ENCODE measurements around the gene ZIC1.
A peak's percentile ranks its signal among the peaks of the same experiment; 100 is the strongest.

The ZIC1 gene

DNA sequence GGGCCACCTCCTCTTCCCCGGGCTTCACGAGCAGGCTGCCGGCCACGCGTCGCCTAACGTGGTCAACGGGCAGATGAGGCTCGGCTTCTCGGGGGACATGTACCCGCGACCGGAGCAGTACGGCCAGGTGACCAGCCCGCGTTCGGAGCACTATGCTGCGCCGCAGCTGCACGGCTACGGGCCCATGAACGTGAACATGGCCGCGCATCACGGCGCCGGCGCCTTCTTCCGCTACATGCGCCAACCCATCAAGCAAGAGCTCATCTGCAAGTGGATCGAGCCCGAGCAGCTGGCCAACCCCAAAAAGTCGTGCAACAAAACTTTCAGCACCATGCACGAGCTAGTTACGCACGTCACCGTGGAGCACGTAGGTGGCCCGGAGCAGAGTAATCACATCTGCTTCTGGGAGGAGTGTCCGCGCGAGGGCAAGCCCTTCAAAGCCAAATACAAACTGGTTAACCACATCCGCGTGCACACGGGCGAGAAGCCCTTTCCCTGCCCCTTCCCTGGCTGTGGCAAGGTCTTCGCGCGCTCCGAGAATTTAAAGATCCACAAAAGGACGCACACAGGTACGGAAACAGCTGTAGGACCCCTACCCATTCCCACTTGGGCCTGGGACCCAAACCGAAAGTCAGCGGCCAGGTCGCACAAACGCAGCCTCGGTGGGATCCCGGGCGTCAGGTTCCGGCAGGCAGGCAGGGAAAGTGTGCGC, 1.5 kb downstream of the ZIC1 start:
- DNase-seq (ENCODE audit: low read depth), result peak; percentile 2
- no peak overlapping the region for H3K4me3 ChIP-seq (ENCODE audit: low read depth, low read length)
- TF ChIP-seq POLR2A (IDR thresholded peaks at IDR 0.05; ENCODE audit: extremely low read depth, insufficient read length) (no peak), MAX (IDR thresholded peaks at IDR 0.05; ENCODE audit: low read depth, low read length) (no peak), MYC (IDR thresholded peaks at IDR 0.05; ENCODE audit: low read depth, low read length) (no peak), CTCF (IDR thresholded peaks at IDR 0.05; ENCODE audit: low read depth, low read length) (no peak)

DNA sequence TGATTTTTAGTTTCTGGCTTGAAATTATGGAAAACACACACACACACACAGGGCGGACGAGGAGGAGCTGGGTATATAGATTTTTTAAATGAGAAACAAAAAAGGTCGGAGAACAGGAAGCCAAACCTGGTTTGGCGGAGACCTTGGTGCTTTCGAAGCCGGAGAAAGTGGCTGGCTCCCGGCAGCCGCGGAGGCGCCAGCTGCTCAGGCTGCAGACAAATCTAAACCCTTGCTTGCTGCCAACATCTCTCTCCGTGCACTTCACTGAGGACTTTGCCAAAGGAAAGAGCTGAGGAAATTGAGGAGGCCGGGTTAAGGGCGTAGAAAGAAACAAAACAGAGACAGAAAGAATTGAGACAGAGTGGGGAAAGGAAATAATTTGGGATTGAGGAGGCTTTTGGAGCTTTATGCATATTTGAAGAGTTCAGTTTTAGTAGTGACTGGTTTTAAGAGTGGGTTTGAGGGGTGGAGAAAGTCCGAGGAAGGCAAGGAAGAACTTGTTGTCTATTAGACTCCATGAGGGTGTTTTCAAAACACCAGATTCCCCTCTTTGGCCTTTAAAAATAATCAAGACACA, 2.2 kb downstream of the ZIC1 start:
- TF ChIP-seq POLR2A (IDR thresholded peaks at IDR 0.05; ENCODE audit: extremely low read depth, insufficient read length), result no peak
- no peak for TF ChIP-seq MAX (IDR thresholded peaks at IDR 0.05; ENCODE audit: low read depth, low read length)
- TF ChIP-seq MYC (IDR thresholded peaks at IDR 0.05; ENCODE audit: low read depth, low read length), result no peak
- TF ChIP-seq CTCF (IDR thresholded peaks at IDR 0.05; ENCODE audit: low read depth, low read length), result no peak
- H3K4me3 ChIP-seq (ENCODE audit: low read depth, low read length), result no peak overlapping the region
- DNase-seq (ENCODE audit: low read depth), result no peak

DNA sequence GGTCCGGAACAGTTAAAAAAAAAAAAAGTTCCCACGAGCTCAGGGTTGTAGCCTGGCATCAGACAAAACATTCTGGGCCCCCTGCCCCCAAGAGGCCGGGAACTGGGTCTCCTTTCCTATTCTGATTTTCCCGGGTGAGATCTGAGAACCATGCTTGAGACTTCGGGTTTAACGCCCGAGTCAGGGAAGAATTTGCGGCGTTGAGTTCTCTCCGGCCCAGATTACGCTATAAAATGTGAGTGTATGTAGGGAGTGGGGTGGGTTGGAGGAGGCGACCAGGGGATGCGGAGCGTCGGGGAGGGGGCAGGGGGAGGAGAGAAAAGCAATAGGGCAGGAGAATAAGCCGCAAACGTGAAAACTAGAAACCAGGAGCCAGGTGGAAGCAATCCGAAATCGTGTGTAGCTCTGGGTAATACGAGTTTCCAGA, 2.7 kb downstream of the ZIC1 start:
- no peak for TF ChIP-seq CTCF (IDR thresholded peaks at IDR 0.05; ENCODE audit: low read depth, low read length)
- no peak for TF ChIP-seq MAX (IDR thresholded peaks at IDR 0.05; ENCODE audit: low read depth, low read length)
- no peak for TF ChIP-seq MYC (IDR thresholded peaks at IDR 0.05; ENCODE audit: low read depth, low read length)
- no peak for TF ChIP-seq POLR2A (IDR thresholded peaks at IDR 0.05; ENCODE audit: extremely low read depth, insufficient read length)
- no peak for DNase-seq (ENCODE audit: low read depth)
- no peak overlapping the region for H3K4me3 ChIP-seq (ENCODE audit: low read depth, low read length)

DNA sequence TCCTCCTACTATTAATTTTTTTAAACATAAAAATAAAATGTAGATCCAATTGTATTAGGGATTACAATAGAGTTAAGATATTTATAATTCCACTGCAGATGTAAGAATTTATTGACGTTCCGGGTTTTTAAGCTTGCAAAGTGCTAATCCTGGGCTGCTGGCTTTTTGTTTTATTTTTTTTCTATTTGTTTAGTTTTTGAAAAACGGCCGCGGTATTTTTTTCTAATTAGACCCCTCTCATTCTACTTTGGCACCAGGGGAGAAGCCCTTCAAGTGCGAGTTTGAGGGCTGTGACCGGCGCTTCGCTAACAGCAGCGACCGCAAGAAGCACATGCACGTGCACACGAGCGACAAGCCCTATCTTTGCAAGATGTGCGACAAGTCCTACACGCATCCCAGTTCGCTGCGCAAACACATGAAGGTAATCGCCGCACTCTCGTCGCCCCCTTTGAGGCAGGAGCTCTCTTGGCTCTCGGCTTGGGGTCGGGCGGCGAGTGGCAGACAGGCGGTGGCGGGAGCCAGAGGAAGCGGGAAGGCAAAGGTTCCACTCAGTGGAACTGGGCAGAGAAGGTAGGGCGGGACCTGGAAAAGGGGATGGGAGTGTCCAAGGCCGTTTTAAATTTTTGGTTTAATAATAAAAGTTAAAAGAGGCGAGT, 3.2 kb downstream of the ZIC1 start:
- no peak for DNase-seq (ENCODE audit: low read depth)
- no peak overlapping the region for H3K4me3 ChIP-seq (ENCODE audit: low read depth, low read length)
- no peak for TF ChIP-seq MAX (IDR thresholded peaks at IDR 0.05; ENCODE audit: low read depth, low read length)
- no peak for TF ChIP-seq MYC (IDR thresholded peaks at IDR 0.05; ENCODE audit: low read depth, low read length)
- TF ChIP-seq POLR2A (IDR thresholded peaks at IDR 0.05; ENCODE audit: extremely low read depth, insufficient read length), result no peak
- TF ChIP-seq CTCF (IDR thresholded peaks at IDR 0.05; ENCODE audit: low read depth, low read length), result no peak

GRCh38 chr3:147412917-147413685, 3.9 kb downstream of the ZIC1 start:
- TF ChIP-seq MAX (IDR thresholded peaks at IDR 0.05; ENCODE audit: low read depth, low read length) (no peak), MYC (IDR thresholded peaks at IDR 0.05; ENCODE audit: low read depth, low read length) (no peak), POLR2A (IDR thresholded peaks at IDR 0.05; ENCODE audit: extremely low read depth, insufficient read length) (no peak), CTCF (IDR thresholded peaks at IDR 0.05; ENCODE audit: low read depth, low read length) (no peak)
- no peak overlapping the region for H3K4me3 ChIP-seq (ENCODE audit: low read depth, low read length)
- no peak for DNase-seq (ENCODE audit: low read depth)
